GM21825 (cell line): ENCODE measurements around the gene ZNF536.
"Not testable (repeated sequence)": the region's sequence is repeated elsewhere in the genome, so short reads cannot be mapped to it uniquely, and the experiment has no call there.

Source experiments
- ATAC-seq: cut with Tn5 transposase; IDR thresholded peaks from one replicate; pipeline ENCODE4 v1.9.1; 2021; ENCODE audit warnings: mild to moderate bottlenecking, moderate library complexity; ENCODE audit not compliant: unreplicated experiment

Gene ZNF536

GRCh38 chr19:30443531-30444252 is 71.5 kb downstream of the ZNF536 start:
- no peak for ATAC-seq

GRCh38 chr19:30444253-30444671 is 72.1 kb downstream of the ZNF536 start:
- ATAC-seq = no peak

DNA sequence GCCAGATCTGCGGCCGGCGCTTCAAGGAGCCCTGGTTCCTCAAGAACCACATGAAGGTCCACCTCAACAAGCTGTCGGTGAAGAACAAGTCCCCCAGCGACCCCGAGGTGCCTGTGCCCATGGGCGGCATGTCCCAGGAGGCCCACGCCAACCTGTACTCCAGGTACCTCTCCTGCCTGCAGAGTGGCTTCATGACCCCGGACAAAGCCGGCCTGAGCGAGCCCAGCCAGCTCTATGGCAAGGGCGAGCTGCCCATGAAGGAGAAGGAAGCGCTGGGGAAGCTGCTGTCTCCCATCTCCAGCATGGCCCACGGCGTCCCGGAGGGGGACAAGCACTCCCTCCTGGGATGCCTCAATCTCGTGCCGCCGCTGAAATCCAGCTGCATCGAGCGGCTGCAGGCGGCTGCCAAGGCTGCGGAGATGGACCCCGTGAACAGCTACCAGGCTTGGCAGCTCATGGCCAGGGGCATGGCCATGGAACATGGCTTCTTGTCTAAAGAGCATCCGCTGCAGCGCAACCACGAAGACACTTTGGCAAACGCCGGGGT is 72.6 kb downstream of the ZNF536 start:
- ATAC-seq = no peak

- ATAC-seq = no peak
Measured at GRCh38 chr19:30445385-30445784, 73.2 kb downstream of the ZNF536 start.

GRCh38 chr19:30446120-30446519 is 73.9 kb downstream of the ZNF536 start:
- ATAC-seq = not testable (repeated sequence)

DNA sequence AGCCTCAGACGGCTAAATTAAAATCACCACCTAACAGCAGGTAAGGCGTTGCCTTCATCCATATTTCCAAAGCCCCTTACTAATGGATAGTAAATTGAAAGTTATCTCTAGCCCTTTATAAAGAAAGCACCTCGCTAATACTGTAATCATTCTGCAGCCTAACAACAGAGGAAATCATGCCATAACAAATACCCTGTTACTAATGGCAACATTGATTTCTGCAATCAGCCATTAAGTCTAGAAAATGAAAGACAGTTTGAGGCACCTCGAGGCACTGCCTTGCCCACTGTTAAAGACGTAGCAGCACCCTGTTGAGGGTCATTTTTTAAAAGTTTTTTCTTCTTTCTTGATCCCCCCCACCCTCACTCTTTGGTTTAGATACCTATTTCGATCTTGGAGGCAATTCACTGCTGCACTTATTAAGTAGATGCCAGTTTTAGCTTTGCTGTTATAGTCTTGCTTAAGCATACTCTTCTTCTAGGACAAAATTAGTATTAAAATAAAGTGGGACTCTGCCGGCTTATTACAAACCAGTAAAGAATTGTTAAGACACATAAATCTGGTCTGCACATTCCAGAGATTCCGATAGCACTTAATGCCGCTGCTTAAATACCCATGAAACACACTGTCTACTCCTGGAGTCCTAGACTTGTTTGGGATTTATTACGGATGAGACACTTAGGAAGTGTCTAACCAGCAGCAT is 74.8 kb downstream of the ZNF536 start:
- no peak for ATAC-seq

- ATAC-seq = no peak
Measured at GRCh38 chr19:30447553-30447870, 75.3 kb downstream of the ZNF536 start.

GRCh38 chr19:30448386-30449077 is 76.3 kb downstream of the ZNF536 start:
- no peak for ATAC-seq

- no peak for ATAC-seq
Measured at GRCh38 chr19:30449078-30449590, 77.0 kb downstream of the ZNF536 start.

DNA sequence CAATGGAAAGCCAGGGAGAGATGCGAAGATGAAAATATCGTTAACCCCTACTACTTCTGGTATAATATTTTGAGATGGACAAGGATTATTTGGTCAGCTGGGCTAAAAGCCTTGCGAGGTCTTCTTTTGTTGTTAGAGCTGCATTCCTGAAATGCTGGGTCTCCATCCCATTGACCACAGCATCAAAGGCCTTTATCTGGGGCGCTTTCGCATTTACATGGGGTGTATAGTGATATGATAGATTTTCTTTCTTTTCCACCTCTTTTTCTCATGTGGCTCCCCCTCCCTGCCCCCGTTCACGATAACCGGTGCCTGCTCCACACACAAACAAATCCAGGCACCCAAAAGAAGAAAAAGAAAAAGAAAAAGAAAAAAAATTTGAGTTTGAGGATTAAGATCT is 77.5 kb downstream of the ZNF536 start:
- ATAC-seq = no peak

GRCh38 chr19:30450100-30450499 is 77.9 kb downstream of the ZNF536 start:
- no peak for ATAC-seq

GRCh38 chr19:30450835-30451321 is 78.7 kb downstream of the ZNF536 start:
- ATAC-seq = no peak

DNA sequence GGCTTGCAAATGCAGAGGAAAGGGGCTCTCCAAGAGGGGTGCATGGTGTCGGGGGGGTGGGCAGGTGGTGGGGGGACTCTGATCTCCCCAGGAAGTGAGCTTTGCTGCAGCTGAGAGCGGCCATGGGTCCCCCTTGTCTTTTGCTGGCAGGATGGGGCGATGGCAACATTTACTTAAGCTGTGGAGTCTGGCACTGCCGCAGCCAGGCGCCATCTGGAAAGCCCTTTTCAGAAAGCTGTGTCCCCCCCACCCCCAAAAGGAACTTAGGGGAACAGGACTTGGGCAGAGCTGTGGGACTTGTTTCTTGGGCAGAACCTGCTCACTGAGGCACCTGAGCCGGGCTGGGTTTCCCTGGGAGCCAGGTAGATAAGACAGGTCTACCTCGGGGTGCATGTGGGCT is 80.7 kb downstream of the ZNF536 start:
- ATAC-seq = no peak

- ATAC-seq = no peak
Measured at GRCh38 chr19:30453743-30454142, 81.6 kb downstream of the ZNF536 start.

DNA sequence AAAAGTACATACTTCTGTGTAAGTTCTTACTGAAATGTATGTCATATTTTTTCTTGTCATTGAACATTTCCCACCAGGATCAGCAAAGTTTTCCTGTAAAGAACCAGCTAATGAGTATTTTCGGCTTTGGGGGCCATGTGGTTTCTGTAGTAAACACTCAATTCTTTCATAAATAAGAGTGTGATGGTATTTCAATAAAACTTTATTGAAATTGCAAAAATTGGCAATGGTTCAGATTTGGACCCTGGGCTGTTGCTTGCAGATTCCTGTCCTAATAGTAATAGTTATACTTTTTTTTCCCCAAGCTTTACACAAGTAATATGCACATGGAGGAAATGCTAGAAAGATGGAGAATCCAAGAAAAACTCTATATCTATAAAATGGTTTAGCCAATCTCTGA is 83.7 kb downstream of the ZNF536 start:
- no peak for ATAC-seq

DNA sequence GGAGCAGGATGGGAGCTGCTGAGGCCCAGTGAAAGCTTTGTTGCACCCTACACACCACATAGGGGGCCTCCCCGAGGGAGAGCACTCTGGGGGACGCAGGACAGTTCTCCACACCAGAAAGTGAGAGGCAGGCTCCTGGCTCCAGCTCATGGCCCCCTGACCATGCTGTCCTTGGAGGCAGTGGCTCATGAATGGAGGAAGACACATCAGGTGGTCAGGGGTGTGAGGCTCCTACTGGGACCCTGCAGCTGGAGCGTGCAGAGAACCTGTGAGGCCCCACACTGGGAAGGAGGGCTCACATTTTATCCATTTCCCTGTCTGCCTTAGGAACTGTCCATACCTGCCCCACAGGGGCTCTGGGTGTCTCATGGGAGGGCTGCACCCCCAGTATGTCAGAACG is 85.3 kb downstream of the ZNF536 start:
- ATAC-seq = no peak

DNA sequence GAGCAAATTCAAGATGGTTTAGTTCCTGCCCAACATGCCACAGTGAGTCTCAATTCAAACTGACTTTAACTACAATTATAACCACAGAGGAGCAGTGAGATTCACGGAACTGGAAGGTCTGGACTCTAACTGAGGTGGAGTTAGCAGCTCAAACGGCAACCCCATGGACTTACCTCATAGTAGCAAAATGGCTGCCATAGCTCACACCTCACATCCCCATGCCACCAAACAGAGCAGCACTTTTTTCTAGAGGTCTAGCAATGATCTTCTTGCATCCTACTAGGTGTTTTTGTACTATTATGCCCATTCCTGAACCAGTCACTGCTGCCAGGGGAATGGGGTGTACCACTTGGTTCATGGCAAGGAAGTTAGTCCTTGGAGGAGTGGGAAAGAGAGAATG is 87.7 kb downstream of the ZNF536 start:
- no peak for ATAC-seq

DNA sequence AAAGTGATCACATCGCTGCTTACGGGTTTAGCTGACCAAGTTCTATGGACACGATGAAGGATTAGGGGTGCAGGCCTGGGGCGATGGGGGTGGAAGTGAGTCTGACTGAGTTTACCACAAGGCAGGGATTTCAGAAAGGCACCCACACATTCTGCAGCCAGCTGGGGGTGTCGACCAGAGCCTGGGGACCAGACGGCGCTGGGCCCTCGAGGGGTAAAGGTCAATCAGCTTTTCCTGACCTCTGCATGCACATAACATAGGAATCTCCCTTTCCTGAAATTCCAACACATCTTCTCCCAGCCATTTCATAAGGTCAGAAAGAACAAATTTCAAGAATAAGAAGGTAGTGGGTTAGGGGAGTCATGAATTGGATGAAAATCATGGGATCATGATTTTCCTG is 92.0 kb downstream of the ZNF536 start:
- ATAC-seq = no peak

GRCh38 chr19:30466598-30466997 is 94.4 kb downstream of the ZNF536 start:
- ATAC-seq = not testable (repeated sequence)

- ATAC-seq = no peak
Measured at GRCh38 chr19:30467239-30467638, 95.1 kb downstream of the ZNF536 start.

GRCh38 chr19:30469774-30470173 is 97.6 kb downstream of the ZNF536 start:
- ATAC-seq = no peak
